Stimulated activated CD8-positive, alpha-beta memory T cell treated with anti-CD3 and anti-CD28 coated beads, Interleukin-2, amount 100 ng/mL, for 48 hours (primary cell): Measurements from ENCODE around the gene PLEKHB2.
"Not testable (repeated sequence)": the region's sequence is repeated elsewhere in the genome, so short reads cannot be mapped to it uniquely, and the experiment has no call there.

Experiments
- DNase-seq, 2 donors: peaks; one replicate each; pipeline ENCODE4 v3.0.0-alpha.2; 2020; ENCODE audit warnings: low read depth in 2 of 2

PLEKHB2 gene, protein sequence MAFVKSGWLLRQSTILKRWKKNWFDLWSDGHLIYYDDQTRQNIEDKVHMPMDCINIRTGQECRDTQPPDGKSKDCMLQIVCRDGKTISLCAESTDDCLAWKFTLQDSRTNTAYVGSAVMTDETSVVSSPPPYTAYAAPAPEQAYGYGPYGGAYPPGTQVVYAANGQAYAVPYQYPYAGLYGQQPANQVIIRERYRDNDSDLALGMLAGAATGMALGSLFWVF

DNA sequence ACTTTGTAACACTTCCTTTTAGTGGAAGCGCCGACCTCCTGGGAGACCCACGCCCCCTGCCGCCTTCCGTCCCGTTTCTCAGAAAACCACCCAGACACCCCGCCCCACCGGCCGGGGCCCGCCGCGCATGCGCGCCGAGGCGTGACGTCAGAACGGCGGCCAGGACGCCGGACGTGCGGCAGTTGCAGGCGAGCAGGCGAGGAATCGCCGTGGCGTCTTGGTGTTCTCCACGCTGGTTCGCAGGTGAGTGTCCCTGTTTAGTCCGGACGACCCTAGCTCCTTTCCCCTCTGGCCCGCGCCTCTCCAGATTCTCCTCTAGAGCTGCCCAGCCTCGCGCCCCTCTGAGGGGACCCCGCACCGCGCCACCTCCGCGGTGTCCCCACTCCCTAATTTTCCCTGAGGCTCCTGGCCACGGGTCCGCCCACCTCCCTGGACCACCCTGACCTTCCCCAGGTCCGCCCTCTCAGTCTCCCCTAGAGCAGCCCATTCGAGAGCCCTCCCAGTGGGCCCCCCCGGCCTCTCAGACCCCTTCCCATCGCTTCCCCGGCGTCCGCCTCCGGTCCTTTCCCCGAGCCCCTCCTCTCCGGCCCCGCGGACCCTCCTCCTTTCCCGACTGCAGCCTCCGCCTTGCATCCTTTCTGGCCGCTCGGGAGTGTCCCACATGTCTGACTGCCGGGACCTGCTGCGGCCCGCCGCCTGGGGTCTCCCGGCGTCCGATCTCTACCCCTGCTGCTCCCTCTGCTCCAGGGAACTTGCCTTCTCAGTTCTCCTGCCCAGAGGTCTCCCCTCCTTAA is at the start of gene PLEKHB2:
Gene PLEKHB2 (plus strand): TSS at position 181 of the 794 bp plus-strand sequence. CDS start 15,606 bp downstream, outside the sequence.
- DNase-seq: peak; percentile 91 to 92

DNA sequence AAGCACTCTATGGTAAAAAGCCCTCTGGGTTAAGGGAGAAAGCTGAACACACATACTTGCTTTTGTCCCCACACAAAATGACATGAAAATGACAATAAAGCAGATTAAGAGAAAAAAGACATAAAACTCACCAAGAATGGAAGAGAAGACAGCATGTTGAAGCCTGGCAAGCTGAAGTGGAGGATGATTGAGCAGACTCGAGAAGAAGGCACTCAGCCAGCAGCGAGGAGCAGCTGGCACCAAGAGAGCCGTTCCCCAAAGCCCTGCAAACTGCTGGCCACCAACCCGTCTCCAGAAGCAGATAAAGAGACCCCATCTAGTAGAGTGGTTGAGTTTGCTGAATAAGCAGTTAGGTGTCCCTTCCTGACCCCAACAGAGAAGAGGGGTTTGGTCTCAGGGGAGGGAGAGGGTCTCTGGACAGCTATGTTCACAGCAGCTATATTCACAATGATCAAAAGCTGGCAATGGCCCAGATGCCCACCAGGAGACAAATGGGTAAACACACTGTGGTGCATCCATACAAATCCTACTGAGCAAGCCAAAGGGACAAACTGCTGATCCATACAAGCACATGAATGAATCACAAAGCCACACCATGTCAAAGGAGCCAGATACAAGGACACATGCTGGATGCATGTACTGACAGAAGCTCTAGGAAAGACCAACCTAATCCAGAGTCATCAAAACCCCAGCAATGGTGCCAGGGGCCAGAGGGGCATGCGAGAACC is 48.8 kb upstream of the PLEKHB2 start:
- DNase-seq: no peak

DNA sequence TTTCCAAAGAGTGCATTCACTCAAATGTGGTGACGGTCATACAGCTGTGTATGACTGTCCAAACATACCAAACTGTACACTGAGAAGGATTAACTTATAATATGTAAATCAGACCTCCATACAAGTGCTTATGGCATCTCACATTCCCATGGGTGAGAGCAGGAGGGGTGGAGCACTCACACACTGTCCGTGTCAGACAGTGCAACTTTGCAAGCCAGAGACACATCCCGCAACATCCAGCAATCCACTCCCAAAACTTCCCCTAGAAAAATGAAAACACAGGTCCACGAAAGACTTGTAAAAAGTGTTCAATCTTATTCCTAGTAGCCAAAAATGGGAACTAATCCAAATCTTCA is 48.2 kb upstream of the PLEKHB2 start:
- DNase-seq: no peak

DNA sequence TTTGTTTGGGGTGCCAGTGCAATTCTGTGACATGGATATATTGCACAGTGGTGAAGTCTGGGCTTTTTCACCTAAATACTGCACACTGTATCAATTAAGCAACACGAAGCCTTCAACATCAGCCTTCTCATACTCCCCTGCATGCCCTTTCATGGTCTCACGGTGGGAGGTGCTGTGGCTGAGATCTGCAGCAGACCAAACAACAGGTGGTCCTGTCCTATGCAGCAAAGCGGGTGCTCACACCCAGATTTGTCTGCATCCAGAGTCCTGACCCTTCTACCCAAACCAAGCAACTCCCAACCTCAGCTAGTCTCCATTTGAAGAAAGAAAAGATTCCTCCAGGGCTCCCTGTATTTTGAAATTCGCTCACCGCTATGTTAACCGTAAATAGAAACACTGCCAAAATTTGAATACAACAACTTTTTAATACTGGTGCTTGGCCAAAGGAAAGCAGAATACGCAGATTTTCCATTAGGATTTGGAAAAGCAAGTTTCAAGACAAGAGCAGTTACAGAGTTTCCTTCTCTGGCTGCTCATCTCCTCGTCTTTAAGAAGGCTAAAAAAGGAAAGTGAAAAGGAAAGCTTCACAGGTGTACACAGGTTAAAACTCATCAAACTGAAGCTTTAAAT is 46.8 kb upstream of the PLEKHB2 start:
- DNase-seq: no peak

DNA sequence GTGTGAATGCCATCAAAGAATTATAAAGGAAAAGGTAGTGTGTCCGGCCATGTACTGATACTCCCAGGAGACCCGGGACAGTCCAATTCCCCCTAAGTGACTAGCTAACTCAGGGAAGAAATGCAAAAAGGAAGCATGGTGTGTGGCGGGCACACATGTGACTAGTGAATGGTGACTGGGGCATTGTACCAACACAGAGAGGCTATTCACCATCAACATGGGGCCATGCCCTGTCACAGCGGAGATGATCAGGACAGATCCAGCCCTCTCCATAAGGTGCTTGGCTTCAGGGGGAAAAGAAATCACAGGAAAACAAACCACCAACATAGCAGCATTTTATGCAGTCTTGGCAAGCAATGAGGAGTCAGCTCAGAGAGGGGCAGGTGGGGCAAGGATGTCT is 46.2 kb upstream of the PLEKHB2 start:
- no peak for DNase-seq

DNA sequence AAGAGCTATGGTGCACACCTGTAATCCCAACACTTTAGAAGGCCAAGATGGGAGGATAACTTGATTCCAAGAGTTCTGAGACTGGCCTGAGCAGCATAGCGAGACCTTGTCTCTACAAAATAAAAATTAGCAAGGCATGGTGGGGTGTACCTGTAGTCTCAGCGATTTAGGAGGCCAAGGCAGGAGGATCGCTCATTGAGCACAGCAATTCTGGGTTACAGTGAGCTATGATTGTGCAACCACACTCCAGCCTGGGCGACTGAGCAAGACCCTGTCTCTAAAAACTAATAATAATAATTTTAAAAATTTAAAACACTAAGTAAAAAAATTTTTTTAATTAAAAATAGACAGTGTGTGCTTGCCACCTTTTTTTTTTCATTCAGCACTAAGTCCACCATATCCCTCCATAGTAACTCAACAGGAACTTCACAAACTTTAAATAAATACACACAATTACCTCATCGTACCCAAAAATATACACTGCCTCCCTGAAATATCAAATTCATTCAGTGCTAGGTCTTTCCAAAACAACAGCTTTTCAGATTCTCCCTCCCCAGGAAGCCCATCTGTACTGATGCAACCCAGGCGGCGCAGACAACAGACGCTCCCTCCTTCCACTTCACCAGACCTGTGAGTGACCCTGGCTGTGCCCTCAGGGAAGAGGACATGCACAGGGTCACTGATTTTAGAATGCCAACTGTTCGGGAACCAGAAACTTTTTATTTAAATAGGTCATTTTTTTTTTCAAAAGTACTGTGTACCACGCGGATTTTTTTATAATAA is 41.4 kb upstream of the PLEKHB2 start:
- no peak for DNase-seq

DNA sequence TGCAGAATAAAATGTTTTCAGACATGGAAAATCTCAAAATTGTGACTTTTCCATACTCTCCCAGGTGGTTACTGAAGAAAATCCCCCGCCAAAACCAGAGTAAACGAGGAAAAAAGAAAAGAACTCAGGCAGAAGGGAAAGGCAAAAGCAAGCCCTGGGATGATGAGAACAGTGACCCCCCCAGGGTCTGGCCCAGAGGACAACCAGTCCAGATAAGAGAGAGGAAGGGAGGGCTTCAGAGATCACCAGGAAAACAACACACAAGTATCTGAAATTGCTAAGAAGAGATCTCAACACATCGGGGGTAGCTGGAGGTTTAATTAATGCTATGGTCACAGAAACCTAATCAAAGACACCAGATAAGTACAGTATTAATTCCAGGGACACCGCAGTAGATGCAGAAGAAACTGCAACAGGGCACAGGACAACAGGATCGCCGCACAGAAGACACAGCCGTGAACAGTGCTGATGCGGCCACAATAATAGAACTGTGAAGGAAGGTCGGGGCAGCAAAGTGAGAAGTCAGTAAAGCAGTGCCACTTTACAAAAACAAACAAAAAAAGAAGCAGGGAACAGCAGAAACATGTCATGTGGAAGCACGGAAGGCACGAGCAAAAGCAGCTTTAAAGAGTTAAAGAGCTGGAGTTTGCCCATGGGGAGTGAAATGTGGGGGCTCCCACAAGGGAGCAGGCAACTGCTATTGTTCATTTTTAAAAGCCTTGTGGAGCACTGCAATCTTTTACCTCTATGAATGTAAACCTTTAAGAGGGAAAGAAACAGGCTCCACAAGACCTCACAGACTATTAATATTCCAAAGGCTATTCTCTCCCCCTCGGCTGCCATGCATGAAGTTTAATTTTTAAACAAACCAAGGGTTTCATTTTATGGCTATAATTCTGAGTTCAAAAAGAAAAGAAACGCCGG is 40.3 kb upstream of the PLEKHB2 start:
- no peak for DNase-seq

DNA sequence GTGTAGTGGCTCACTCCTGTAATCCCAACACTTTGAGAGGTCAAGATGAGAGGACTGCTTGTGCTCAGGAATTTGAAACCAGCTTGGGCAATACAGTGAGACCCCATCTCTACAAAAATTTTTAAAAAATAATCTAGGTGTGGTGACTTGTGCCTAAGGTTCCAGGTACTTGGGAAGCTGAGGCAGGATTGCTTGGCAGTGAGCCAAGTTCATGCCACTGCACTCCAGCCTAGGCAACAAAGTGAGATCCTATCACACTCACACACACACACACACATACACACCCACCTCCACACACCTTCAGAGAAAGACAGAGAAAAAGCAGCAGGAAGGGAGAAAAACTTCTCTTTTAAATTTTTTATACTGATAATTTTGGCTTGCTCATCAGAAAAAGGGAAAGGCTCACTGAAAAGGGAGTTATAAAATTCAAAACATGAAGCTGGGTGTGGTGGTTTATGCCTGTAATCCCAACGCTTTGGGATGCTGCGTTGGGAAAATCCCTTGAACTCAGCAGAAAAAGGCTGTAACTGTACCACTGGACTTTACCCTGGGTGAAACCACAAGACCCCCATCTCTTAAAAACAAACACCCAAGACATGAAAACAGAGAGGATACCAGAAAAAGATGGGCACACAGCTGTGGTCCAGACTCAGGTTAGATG is 37.5 kb upstream of the PLEKHB2 start:
- no peak for DNase-seq

DNA sequence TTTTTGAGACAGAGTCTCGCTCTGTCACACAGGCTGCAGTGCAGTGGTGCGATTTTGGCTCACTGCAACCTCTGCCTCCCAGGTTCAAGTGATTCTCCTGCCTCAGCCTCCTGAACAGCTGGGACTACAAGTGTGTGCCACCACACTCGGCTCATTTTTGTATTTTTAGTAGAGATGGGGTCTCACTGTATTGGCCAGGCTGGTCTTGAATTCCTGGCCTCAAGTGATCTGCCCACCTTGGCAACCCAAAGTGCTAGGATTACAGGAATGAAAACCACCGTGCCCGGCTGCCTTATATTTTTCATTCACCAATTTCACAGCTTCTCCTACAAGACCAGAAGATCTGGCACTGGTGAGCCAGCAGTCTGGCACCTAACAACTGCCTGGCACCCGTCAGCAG is 37.0 kb upstream of the PLEKHB2 start:
- not testable (repeated sequence) for DNase-seq

DNA sequence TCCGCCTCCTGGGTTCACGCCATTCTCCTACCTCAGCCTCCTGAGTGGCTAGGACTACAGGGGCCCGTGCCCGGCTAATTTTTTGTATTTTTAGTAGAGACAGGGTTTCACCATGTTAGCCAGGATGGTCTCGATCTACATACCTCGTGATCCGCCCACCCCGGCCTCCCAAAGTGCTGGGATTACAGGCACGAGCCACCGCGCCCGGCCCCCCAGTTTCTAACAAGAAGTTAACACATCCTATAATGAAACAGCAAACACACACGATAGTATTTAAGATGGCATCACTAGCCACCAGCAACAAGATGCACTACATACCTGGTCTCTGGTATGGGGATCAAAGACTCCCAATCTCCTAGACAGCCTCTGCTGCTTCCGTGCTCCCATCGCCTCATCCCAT is 29.6 kb upstream of the PLEKHB2 start:
- DNase-seq: not testable (repeated sequence)

DNA sequence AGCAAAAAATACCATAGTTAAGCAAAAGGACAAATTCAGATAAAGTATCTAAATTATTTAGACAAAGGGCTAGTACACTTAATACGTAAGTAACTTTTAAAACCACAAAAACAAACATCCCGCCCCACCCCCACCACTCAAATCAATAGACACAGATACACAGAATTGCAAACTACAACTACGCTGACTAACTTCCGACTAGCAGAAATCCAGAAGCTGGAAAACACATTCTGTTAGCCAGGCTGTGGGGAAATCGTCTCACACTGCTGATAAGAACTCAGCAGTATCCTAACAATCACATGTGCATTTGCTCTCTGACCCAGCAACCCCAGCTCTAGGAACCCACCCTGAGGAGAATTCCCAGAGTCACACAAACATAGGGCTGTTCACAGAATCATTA is 28.4 kb upstream of the PLEKHB2 start:
- DNase-seq: no peak

DNA sequence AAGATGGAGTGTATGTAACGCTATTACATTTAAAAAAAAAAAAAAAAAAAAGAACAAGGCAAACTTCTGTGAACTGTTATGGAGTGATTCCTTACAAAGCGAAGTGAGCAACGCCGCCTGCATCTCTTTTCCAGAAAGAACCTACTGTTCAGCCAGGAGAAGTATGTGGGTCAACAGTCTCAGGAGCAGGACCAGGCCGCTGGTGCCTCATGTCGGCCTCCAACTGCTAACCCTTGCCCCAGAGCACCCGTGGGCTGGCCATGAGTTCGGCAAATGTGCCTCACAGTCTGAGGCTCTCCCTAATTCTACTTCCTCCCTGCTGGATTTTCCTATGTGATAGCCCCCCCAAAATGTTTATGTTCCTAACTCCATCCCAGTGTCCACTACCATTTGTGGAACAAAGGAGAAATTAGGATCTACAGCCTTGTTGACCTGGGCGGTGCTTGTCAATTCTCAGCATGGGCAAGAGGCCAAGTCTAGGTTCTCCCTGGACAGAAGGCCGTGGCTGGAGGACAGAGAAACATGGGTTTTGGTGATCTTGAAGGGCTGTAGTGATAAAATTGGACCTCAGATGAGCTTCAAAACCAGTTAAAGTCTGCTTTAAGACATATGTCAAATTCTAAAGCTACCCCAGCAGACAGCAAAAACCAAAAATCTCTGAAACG is 27.8 kb upstream of the PLEKHB2 start:
- no peak for DNase-seq

DNA sequence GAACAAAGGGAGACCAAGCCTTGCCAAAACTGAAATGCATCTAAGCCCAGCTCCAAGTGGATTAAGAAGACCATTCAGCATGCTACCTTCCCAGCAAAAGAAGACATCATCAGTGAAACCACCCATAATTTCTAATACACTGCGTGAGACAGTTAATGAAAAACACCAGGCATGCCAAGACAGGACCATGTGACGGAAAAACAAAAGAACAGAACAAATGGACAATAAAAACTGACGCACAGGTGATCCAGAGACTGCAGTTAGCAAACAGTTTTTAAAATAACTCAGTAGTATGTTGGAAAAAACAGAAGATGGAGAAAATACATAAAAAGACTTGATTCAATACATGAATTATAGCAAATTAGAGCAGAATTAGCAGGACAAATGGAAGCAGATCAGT is 27.2 kb upstream of the PLEKHB2 start:
- DNase-seq: no peak

DNA sequence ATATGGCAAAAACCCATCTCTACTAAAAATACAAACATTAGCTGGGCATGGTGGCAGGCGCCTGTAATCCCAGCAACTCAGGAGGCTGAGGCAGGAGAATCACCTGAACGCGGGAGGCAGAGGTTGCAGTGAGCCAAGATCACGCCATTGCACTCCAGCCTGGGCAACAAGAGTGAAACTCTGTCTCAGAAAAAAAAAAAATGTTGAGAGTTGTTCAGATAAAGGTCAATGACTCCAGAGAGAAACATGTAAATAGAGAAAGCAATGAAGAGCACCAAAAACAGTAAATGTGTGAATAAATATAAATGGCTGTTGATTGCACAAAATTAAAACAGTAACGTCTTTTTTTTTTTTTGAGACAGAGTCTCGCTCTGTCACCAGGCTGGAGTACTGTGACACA is 25.2 kb upstream of the PLEKHB2 start:
- not testable (repeated sequence) for DNase-seq

DNA sequence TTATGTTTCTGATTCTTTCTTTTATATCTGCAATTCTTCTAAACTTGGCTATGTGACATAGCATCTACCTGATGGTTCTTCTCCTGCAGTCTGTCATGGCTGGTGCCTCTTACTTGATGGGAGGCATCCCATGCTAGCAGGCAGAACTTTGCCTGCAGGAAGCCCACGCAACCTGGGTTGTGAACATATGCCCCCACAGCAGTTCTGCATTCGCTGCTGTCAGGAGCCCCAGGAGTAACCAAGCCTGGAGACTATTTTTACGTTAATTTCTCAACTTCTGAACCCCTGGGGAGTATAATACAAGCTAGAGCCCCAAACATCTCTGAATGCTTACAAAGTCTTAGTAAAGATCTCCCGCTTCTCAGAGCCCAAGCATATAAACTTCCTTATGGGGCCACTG is 23.9 kb upstream of the PLEKHB2 start:
- DNase-seq: no peak

DNA sequence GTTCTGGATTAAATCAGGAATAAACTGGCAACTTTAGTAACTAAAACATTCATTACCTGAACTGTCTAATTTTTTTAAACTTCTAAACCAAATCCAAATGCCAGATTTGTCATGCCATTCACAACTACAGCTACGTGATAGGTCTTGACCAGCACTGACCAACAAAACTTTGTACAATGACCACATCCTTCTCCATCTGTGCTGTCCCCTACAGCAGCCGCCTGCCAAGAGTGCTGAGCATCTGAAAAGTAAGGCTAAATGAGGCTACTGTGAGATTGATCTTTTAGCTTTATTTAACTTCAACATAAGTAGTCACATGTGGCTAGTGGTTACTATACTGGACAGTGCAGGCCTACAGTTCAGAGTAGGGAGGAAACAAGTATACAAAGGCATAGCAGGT is 19.5 kb upstream of the PLEKHB2 start:
- DNase-seq: no peak

DNA sequence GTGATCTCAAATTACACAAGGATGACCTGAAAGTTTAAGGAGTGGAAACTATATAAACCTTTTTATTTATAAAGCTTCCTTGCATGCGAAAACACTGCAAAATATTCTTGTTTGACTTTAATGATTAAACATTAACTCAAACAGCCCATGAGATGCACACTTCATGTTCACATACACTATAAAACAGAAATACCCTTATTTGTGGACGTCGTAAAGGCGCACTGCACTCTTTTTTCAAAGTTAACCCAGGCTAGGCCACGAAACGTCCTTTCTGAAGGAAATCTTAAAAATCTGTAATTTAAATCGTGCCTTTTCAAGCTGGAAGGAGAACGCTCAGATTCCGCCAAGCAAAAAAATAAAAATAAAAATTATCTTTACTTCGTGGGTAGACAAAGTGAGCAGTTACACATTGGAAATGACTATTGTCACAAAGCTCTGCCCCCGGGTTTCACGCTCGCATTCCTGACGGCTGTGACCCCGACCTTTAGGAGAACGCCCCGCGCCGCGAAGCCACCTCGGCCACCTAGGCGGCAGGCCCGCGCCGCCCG is 12.6 kb upstream of the PLEKHB2 start:
- no peak for DNase-seq

DNA sequence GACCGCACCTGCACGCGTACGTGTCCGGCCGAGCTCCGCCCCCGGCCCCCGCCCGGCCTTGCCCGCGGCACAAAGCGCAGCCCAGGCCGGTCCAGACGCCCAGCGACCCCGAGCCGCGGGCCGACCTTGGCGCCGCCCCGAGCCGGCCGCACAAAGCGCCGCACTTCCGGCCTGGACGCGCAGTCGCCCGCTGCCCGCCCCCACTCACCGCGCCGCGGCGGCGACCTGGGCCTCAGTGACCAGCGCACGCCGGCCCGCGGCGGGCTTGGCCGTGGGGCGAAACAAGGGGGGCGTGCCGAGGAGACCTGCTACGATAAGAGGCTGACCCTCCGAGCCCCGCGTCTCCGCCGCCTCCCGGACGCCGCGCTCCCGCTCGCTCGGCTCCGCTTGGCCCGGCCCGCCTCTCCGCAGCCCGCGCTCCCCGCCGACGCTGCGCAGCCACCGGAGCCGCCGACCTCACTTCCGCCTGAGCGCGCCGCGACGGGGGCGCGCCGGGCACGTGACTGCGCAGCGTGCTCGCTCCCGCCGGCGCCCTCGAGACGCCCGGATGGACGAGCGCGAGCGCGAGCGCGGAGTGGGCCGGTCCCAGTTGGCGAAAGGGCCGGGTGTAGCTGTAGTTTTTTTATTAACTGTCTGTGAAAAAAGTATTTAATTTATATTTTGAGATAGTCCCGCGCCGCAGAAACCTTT is 12.0 kb upstream of the PLEKHB2 start, which contains the start of gene FAM168B:
Gene FAM168B (minus strand): TSS at position 455 of the 690 bp plus-strand sequence. CDS start 10,814 bp downstream, outside the sequence.
- DNase-seq: peak; percentile 77 to 83
